ENCODE results near the gene MAPRE2.

MAPRE2 gene

GRCh38 chr18:35186291-35187034, 145.2 kb downstream of the MAPRE2 start:
- no peak for DNase-seq

- no peak for DNase-seq
These were observed 148.3 kb downstream of the MAPRE2 start for GRCh38 chr18:35189510-35189909.

- no peak for DNase-seq
These were observed 149.9 kb downstream of the MAPRE2 start for GRCh38 chr18:35190948-35191697.

GRCh38 chr18:35191698-35192025, 150.4 kb downstream of the MAPRE2 start:
- no peak for DNase-seq

GRCh38 chr18:35192415-35192814, 151.2 kb downstream of the MAPRE2 start:
- DNase-seq = no peak

All from activated CD4-positive, alpha-beta T cell treated with anti-CD3 and anti-CD28 coated beads for 1 hour (primary cell).